ENCODE measurements around the gene PRKCE.

Gene PRKCE

DNA sequence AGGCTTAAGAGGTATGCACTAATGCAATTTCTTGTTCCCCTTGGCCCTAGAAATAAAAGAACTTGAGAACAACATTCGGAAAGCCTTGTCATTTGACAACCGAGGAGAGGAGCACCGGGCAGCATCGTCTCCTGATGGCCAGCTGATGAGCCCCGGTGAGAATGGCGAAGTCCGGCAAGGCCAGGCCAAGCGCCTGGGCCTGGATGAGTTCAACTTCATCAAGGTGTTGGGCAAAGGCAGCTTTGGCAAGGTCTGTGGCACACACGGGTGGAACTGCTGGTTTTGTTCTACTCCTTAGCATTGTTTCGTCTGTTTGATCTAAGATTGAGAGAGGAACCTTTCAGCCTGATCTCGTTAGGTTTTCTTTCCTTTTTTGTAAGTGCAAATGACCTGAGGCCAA, 355.9 kb downstream of the PRKCE start:
- no peak for DNase-seq

DNA sequence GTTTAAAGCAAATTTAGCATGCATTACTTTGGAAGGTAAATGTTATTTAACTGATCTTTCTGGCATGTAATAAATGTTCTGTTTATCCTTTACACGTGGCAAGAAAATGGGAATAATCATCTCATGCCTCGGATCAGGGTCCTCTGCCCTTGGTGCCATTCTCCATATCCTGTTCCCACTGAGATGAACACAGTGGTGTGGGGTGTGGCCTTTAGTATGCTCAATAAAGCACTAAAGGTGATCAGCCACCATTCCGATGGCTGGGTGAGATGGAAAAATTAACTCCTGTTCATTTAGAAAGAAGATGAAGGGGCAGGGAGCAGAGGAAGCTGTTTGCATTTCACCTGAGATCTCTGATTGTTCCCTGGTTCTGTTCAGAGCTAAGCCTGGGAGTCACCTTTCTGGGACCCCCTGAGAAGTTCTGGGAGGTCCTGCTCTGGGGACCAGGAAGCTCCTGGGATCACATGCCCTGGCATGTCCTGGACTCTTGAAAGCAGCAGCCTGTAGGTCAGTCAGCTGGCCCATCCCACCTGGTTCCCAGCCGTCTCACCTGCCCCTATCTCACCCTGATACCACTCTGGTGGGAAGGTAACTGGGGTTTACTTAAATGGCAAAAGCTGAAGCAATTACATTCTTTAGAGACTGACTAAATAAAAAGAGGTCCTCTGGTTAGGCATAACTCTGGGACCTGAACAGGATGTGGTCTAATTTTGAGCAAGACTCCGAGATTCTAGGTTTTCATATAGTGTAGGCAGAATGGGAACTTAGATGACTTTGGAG, 356.8 kb downstream of the PRKCE start:
- no peak for DNase-seq

DNA sequence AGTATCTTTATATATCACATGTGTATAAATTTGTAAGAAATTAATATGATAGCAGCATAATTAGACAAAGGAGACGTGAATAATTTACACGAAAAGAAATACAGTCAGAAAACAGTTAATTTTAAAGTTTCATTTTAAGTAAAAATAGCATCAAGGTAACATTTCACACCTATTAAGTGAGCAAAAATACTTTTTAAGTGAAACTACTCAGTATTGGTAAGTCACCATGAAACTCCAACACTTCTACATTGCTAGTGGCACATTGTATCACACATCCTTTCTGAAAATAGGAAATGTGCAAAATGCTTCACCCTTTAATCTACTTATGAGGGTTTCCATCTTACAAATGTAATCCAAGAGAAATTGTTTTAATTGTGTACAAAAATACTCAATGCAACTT, 357.8 kb downstream of the PRKCE start:
- no peak for DNase-seq

DNA sequence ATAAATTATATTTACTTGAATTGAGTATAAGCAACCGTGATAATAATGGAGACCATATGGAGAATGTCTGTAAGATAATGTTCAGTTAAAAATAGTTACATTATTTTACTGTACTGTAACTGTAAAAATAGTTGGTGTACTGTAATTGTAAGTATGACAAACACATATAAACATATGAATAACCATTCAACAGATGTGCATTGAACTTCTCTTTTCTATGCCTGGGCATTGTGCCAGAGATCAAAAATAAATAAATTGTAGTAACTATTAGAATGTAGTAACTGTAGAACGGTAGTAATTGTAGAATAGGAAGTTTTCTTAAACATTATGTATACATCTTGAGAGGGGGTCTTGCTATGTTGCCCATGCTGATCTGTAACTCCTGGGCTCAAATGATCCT, 358.3 kb downstream of the PRKCE start:
- DNase-seq, result no peak

DNA sequence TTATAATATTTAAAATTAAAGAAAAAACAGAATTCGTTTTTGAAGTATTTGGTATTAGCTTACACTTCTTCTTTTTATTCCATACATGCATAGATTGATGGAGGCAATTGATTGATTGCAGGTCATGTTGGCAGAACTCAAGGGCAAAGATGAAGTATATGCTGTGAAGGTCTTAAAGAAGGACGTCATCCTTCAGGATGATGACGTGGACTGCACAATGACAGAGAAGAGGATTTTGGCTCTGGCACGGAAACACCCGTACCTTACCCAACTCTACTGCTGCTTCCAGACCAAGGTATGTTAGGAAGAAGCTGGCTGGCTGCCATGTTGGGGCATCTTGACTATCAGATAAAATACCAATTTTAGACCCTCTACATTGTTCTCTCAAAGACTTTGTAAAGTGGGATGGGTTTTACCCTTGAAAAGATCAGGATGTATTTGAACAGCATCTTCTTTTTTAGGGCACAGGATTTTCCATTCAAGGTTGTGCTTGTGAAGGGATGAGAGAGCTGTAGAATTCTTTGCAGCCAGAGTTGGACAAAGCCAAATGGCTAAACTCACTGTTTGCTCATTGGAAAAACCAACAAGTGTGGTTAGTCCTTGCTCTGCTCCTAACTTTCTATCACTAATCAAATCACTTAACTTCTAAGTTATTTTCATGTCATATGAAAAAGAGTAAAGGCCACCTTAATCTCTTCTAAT, 358.9 kb downstream of the PRKCE start:
- DNase-seq, result no peak

- peak in 1 of 2 donors; percentile 25 for DNase-seq
Observed at GRCh38 chr2:46010925-46011490, 359.5 kb downstream of the PRKCE start.

DNA sequence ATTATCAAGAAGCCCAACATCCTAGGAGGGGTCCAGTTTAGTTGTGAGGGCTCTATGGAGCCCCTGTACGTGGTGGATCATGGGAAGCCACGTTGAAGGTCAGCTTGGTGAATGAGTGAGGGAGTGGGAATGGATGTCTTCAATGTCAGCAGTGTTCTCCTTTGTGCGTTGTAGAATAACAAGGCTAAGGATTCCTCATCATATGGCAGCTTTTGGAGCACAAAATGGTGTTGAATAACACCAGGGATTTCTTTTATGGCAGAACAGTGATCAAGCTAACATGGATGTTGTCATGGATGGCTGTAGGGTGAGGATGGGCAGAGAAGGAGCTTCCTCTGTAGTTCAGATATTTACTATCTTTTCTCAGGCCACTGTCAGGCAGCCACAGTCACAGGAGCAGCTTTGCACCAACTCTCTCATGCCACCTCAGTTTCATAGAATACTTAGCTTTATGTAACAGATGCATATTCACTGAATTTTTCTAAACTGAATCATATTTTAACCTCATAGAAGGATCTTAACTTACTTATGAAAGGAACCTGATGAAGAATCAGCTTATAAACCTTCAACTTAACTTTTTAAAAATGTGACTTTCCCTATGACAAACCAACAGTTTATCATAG, 361.3 kb downstream of the PRKCE start:
- DNase-seq, result no peak

GRCh38 chr2:46013726-46014125, 362.3 kb downstream of the PRKCE start:
- no peak for DNase-seq

DNA sequence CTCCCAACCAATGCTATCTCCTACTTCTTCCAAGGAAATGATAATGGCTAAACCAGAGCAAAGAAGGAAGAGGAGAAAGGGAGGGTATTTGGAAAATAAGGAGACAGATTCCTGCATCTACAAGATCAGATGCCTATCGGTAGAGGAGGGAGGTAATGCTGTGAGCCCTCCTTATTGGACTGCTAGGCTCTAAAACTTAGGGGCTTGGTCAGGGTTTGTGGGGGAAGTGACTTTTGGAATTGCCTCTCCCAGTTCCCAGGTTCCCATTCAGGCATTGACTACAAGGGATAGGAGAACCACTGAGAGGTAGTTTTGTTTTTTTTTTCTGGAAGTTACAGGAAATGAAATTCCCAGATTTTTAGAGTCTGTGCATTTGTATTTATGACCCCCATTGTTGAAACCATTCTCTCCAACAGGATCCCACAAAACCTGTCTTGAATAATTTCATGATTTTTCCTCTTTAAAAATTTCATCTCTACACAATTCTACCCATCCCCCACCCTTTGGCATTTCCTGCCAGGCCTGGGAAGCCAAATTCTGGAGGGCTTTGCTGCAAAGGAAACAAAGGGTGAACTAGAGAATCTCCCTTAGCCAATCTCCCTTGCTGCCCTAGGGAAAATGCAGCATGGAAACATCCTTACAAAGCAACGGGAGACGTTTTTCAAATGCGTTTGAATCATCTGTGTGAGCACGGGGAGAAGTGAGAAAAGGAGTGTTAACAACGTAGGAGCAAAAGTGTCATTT, 363.6 kb downstream of the PRKCE start:
- no peak for DNase-seq

DNA sequence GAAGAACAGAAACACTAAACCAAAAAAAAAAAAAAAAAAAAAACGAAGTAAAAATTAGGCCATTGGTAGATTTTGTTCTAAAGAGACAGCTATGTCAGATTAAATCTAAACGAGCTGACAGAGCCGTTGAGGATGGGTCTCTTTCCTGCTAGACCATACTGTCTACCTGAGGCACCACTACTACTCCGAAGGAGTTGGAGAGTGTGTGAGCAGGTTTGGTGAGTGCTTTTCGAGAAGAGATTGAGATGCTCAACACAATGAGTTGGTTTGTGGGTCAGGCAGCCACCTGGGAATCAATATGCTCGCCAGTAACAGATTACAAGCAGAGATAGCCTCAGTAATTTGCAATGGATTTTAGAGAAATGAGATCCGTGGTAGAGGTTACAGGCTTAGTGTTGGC, 364.2 kb downstream of the PRKCE start:
- no peak for DNase-seq

- DNase-seq, result no peak
Observed at GRCh38 chr2:46016091-46016490, 364.6 kb downstream of the PRKCE start.

DNA sequence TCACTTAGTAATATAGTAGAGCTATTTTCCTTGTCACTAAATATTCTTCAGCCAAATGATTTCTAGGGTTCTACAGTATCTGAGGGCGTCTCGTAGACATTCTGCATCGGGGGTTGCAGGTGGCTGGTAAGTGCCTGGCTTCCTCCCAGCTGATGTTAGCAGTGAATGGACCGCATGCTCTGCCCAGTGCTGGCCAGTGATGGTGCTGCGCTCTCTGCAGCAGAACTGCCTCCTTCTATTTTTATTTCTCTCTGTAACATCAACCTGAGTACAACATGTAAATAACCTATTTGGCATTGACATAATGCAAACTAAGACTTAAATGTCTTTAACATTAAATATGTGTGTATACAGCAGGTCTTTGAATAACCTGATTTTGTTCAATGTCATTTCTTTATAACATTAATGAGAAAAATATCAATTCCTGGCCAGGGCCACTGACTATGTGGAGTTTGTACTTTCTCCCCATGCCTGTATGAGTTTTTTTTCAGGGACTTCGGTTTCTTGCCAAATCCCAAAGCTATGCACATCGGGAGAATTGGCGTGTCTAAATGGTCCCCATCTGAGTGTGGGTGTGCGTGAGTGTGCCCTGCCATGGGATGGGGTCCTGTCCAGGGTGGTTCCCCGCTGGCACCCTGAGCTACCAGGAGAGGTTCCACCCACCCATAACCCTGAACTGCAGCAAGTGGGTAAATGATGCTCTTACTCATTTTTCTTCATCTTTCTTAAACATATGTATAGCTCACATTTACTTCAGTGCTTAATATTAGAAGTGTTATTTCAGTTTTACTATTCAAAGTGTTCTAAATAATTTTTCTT, 367.5 kb downstream of the PRKCE start:
- DNase-seq, result no peak

DNA sequence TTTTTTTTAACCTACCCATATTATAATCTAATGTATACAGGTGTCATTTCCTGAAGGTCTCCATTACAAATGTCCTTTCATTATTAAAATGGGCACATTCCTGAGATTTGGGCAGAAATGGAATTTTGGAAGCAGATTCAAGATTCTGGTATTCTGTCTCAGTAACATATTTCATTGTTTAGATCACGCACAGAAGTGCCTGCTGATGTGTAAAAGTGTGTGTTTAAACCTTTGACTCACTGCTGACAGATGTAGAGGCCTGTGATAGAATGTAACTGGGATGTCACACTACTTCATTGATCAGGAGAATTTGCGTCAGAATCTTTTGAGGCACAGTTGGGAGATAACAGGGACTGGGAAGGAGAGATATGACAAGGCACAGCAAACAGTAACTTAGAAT, 368.9 kb downstream of the PRKCE start:
- DNase-seq, result no peak

- DNase-seq, result no peak
Observed at GRCh38 chr2:46023165-46023854, 371.8 kb downstream of the PRKCE start.

- DNase-seq, result no peak
Observed at GRCh38 chr2:46024146-46024779, 372.8 kb downstream of the PRKCE start.

- DNase-seq, result no peak
Observed at GRCh38 chr2:46025081-46025480, 373.6 kb downstream of the PRKCE start.

DNA sequence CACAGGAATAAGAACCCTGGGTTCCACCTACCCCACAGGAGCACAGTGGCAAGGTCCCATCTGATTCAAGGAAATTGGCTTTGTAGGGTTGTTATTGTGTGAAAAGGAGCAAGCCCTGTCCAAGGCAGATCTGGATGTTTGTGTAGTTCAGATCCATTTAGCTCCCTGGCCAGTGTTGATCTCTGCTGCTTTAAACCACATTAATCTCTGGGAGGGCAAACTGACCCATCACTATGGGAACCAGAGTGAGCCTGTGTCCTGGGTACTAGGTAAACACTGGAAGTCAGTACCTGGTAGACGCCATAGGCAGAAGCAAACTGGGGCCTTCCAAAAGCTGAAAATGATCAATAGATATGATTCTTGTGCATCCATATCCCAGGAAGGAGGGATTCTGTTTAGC, 374.2 kb downstream of the PRKCE start:
- no peak for DNase-seq

DNA sequence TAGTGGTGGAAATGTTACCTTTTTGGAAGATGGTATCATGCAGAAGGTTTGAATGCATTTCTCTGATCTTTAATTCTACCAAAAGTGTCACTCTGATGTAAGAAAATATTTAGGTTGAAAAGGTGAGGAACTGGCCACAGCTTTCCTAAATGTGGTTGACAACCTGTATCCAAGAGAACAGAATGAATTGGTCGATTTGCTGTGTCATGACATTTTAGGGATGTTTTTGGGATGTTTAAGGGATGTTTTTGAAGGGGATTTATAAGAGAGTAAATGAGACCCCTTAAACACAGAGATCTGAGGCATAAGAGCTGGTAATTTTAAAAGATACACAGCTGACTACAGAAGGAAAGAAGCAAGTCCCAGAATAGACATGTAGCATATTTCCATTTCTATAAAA, 375.0 kb downstream of the PRKCE start:
- DNase-seq, result no peak

- no peak for DNase-seq
Observed at GRCh38 chr2:46029332-46029811, 377.9 kb downstream of the PRKCE start.

- DNase-seq, result no peak
Observed at GRCh38 chr2:46030330-46030729, 378.9 kb downstream of the PRKCE start.
